ENCODE results near the gene APBB3.
A peak's percentile ranks its signal among the peaks of the same experiment; 100 is the strongest.

Gene APBB3

GRCh38 chr5:140557965-140558364 lies 6.4 kb downstream of the APBB3 start:
- no peaks in the 10 kb centered on the region for H3K27me3 ChIP-seq (ENCODE audit: insufficient read depth, low read length, poor library complexity)
- no peak for DNase-seq
- no peak overlapping the region for H4K8ac ChIP-seq (ENCODE audit: low read depth, low read length)
- no peak overlapping the region for H3K9ac ChIP-seq (ENCODE audit: low read length)
- H2BK120ac ChIP-seq (ENCODE audit: low read depth, low read length): no peak overlapping the region
- H3K4ac ChIP-seq (ENCODE audit: low read depth, low read length): peak overlapping the region; percentile 4
- H3K23ac ChIP-seq (ENCODE audit: low read length): no peak overlapping the region
- H3K36me3 ChIP-seq (ENCODE audit: control insufficient read depth, insufficient read depth, low read length): no peaks in the 10 kb centered on the region
- no peak overlapping the region for H2BK5ac ChIP-seq (ENCODE audit: low read length)
- H3K18ac ChIP-seq (ENCODE audit: low read length): no peak overlapping the region
- no peak overlapping the region for H2BK15ac ChIP-seq (replicated peaks; ENCODE audit: low read depth)
- no peak overlapping the region for H2AK5ac ChIP-seq (ENCODE audit: low read length)
- no CpG with 5 or more reads among the region's 3 CpGs for WGBS (ENCODE audit: extremely low coverage, insufficient coverage, low lambda C conversion rate)
- no peak overlapping the region for H3K4me3 ChIP-seq (ENCODE audit: low read length)
- H3K79me2 ChIP-seq (ENCODE audit: control insufficient read depth, insufficient read depth, low read length): peaks cover 21% of the 10 kb centered on the region
- H4K5ac ChIP-seq (ENCODE audit: low read length): no peak overlapping the region
- peaks cover 15% of the 10 kb centered on the region for H3K79me1 ChIP-seq (ENCODE audit: low read length)
- no peak overlapping the region for H3K4me2 ChIP-seq (ENCODE audit: low read length)
- H3K27ac ChIP-seq (ENCODE audit: low read depth, low read length): no peak overlapping the region
- peaks cover 2% of the 10 kb centered on the region for H3K4me1 ChIP-seq (ENCODE audit: control insufficient read depth, low read depth, low read length)
- peak overlapping the region; percentile 94 for H3K56ac ChIP-seq (ENCODE audit: low read length)

- H3K27me3 ChIP-seq (ENCODE audit: insufficient read depth, low read length, poor library complexity): no peaks in the 10 kb centered on the region
- peak within 1 kb of the TSS; percentile 60 for H2BK5ac ChIP-seq (ENCODE audit: low read length)
- DNase-seq: peak; percentile 95
- peak within 1 kb of the TSS; percentile 94 for H3K56ac ChIP-seq (ENCODE audit: low read length)
- peaks cover 2% of the 10 kb centered on the region for H3K4me1 ChIP-seq (ENCODE audit: control insufficient read depth, low read depth, low read length)
- WGBS (ENCODE audit: extremely low coverage, insufficient coverage, low lambda C conversion rate): no CpG with 5 or more reads among the region's 46 CpGs
- peak within 1 kb of the TSS; percentile 88 for H3K4ac ChIP-seq (ENCODE audit: low read depth, low read length)
- no peak within 1 kb of the TSS for H2BK15ac ChIP-seq (replicated peaks; ENCODE audit: low read depth)
- peak within 1 kb of the TSS; percentile 76 for H3K4me3 ChIP-seq (ENCODE audit: low read length)
- peak within 1 kb of the TSS; percentile 42 for H3K18ac ChIP-seq (ENCODE audit: low read length)
- peak within 1 kb of the TSS; percentile 39 for H3K23ac ChIP-seq (ENCODE audit: low read length)
- H2AK5ac ChIP-seq (ENCODE audit: low read length): no peak within 1 kb of the TSS
- H3K4me2 ChIP-seq (ENCODE audit: low read length): peak within 1 kb of the TSS; percentile 76
- peaks cover 15% of the 10 kb centered on the region for H3K79me1 ChIP-seq (ENCODE audit: low read length)
- peak within 1 kb of the TSS; percentile 89 for H3K9ac ChIP-seq (ENCODE audit: low read length)
- H3K27ac ChIP-seq (ENCODE audit: low read depth, low read length): peak within 1 kb of the TSS; percentile 60
- H3K79me2 ChIP-seq (ENCODE audit: control insufficient read depth, insufficient read depth, low read length): peaks cover 21% of the 10 kb centered on the region
- H4K5ac ChIP-seq (ENCODE audit: low read length): no peak within 1 kb of the TSS
- H3K36me3 ChIP-seq (ENCODE audit: control insufficient read depth, insufficient read depth, low read length): no peaks in the 10 kb centered on the region
- no peak within 1 kb of the TSS for H2BK120ac ChIP-seq (ENCODE audit: low read depth, low read length)
- no peak within 1 kb of the TSS for H4K8ac ChIP-seq (ENCODE audit: low read depth, low read length)
Measured at GRCh38 chr5:140557136-140557805, 7.1 kb downstream of the APBB3 start, which contains the start of gene SRA1. Gene SRA1, minus strand, starts transcription at chr5:140557473. Its CDS starts 21 bp downstream, at chr5:140557452.

GRCh38 chr5:140556438-140556837 lies 8.0 kb downstream of the APBB3 start:
- peak overlapping the region; percentile 89 for H3K9ac ChIP-seq (ENCODE audit: low read length)
- H3K79me1 ChIP-seq (ENCODE audit: low read length): peaks cover 17% of the 10 kb centered on the region
- no peak overlapping the region for H2BK15ac ChIP-seq (replicated peaks; ENCODE audit: low read depth)
- H3K36me3 ChIP-seq (ENCODE audit: control insufficient read depth, insufficient read depth, low read length): peaks cover 1% of the 10 kb centered on the region
- H2BK5ac ChIP-seq (ENCODE audit: low read length): no peak overlapping the region
- H3K79me2 ChIP-seq (ENCODE audit: control insufficient read depth, insufficient read depth, low read length): peaks cover 21% of the 10 kb centered on the region
- no peak overlapping the region for H4K5ac ChIP-seq (ENCODE audit: low read length)
- H2BK120ac ChIP-seq (ENCODE audit: low read depth, low read length): no peak overlapping the region
- H3K18ac ChIP-seq (ENCODE audit: low read length): no peak overlapping the region
- no peak overlapping the region for H2AK5ac ChIP-seq (ENCODE audit: low read length)
- peak overlapping the region; percentile 76 for H3K4me3 ChIP-seq (ENCODE audit: low read length)
- DNase-seq: no peak
- peaks cover 2% of the 10 kb centered on the region for H3K4me1 ChIP-seq (ENCODE audit: control insufficient read depth, low read depth, low read length)
- H3K27me3 ChIP-seq (ENCODE audit: insufficient read depth, low read length, poor library complexity): no peaks in the 10 kb centered on the region
- H3K4me2 ChIP-seq (ENCODE audit: low read length): peak overlapping the region; percentile 49
- no CpG with 5 or more reads among the region's 6 CpGs for WGBS (ENCODE audit: extremely low coverage, insufficient coverage, low lambda C conversion rate)
- H3K4ac ChIP-seq (ENCODE audit: low read depth, low read length): no peak overlapping the region
- no peak overlapping the region for H3K23ac ChIP-seq (ENCODE audit: low read length)
- H4K8ac ChIP-seq (ENCODE audit: low read depth, low read length): no peak overlapping the region
- no peak overlapping the region for H3K27ac ChIP-seq (ENCODE audit: low read depth, low read length)
- peak overlapping the region; percentile 75 for H3K56ac ChIP-seq (ENCODE audit: low read length)

- Histone ChIP-seq H2BK15ac (replicated peaks; ENCODE audit: low read depth) (no peak overlapping the region), H4K8ac (ENCODE audit: low read depth, low read length) (no peak overlapping the region), H3K18ac (ENCODE audit: low read length) (no peak overlapping the region), H4K5ac (ENCODE audit: low read length) (no peak overlapping the region), H2AK5ac (ENCODE audit: low read length) (no peak overlapping the region), H3K4me3 (ENCODE audit: low read length) (no peak overlapping the region), H3K79me1 (ENCODE audit: low read length) (peaks cover 17% of the 10 kb centered on the region), H3K4ac (ENCODE audit: low read depth, low read length) (no peak overlapping the region), H3K27me3 (ENCODE audit: insufficient read depth, low read length, poor library complexity) (no peaks in the 10 kb centered on the region), H3K36me3 (ENCODE audit: control insufficient read depth, insufficient read depth, low read length) (peaks cover 1% of the 10 kb centered on the region), H3K4me1 (ENCODE audit: control insufficient read depth, low read depth, low read length) (peaks cover 2% of the 10 kb centered on the region), H3K56ac (ENCODE audit: low read length) (peak overlapping the region; percentile 44), H3K27ac (ENCODE audit: low read depth, low read length) (no peak overlapping the region), H3K9ac (ENCODE audit: low read length) (peak overlapping the region; percentile 89), H2BK5ac (ENCODE audit: low read length) (no peak overlapping the region), H2BK120ac (ENCODE audit: low read depth, low read length) (no peak overlapping the region), H3K23ac (ENCODE audit: low read length) (no peak overlapping the region), H3K4me2 (ENCODE audit: low read length) (peak overlapping the region; percentile 49), H3K79me2 (ENCODE audit: control insufficient read depth, insufficient read depth, low read length) (peaks cover 21% of the 10 kb centered on the region)
- DNase-seq: no peak
- WGBS (ENCODE audit: extremely low coverage, insufficient coverage, low lambda C conversion rate): no CpG with 5 or more reads among the region's 1 CpG
Measured at GRCh38 chr5:140555747-140556312, 8.6 kb downstream of the APBB3 start.

GRCh38 chr5:140554454-140554853 lies 9.9 kb downstream of the APBB3 start:
- no peak overlapping the region for H4K5ac ChIP-seq (ENCODE audit: low read length)
- H3K4me2 ChIP-seq (ENCODE audit: low read length): no peak overlapping the region
- H3K9ac ChIP-seq (ENCODE audit: low read length): no peak overlapping the region
- H3K4ac ChIP-seq (ENCODE audit: low read depth, low read length): no peak overlapping the region
- peaks cover 2% of the 10 kb centered on the region for H3K4me1 ChIP-seq (ENCODE audit: control insufficient read depth, low read depth, low read length)
- no peak overlapping the region for H2BK5ac ChIP-seq (ENCODE audit: low read length)
- no peaks in the 10 kb centered on the region for H3K27me3 ChIP-seq (ENCODE audit: insufficient read depth, low read length, poor library complexity)
- H3K27ac ChIP-seq (ENCODE audit: low read depth, low read length): no peak overlapping the region
- no peak overlapping the region for H3K56ac ChIP-seq (ENCODE audit: low read length)
- H2BK120ac ChIP-seq (ENCODE audit: low read depth, low read length): no peak overlapping the region
- no peak overlapping the region for H3K23ac ChIP-seq (ENCODE audit: low read length)
- no peak overlapping the region for H3K4me3 ChIP-seq (ENCODE audit: low read length)
- H3K79me2 ChIP-seq (ENCODE audit: control insufficient read depth, insufficient read depth, low read length): peaks cover 21% of the 10 kb centered on the region
- no peak overlapping the region for H3K18ac ChIP-seq (ENCODE audit: low read length)
- H3K36me3 ChIP-seq (ENCODE audit: control insufficient read depth, insufficient read depth, low read length): peaks cover 4% of the 10 kb centered on the region
- no peak overlapping the region for H2AK5ac ChIP-seq (ENCODE audit: low read length)
- no peak for DNase-seq
- H2BK15ac ChIP-seq (replicated peaks; ENCODE audit: low read depth): no peak overlapping the region
- peaks cover 17% of the 10 kb centered on the region for H3K79me1 ChIP-seq (ENCODE audit: low read length)
- no CpG with 5 or more reads among the region's 2 CpGs for WGBS (ENCODE audit: extremely low coverage, insufficient coverage, low lambda C conversion rate)
- H4K8ac ChIP-seq (ENCODE audit: low read depth, low read length): no peak overlapping the region

Data from mesendoderm (in vitro differentiated cells).